Measurements from ENCODE around the gene PODNL1. TPM values are rescaled to one million over a fixed set of nuclear protein-coding genes. Genes with fewer than 3 reads are reported as not detected.
A peak's percentile ranks its signal among the peaks of the same experiment; 100 is the strongest.

Gene PODNL1
- total and polyA plus RNA-seq, 10 of the 15 experiments (the other 5 are each of a cell fraction or from before 2014, with no cell fraction given), result 0.04 to 0.44 TPM; not detected in 8

DNA sequence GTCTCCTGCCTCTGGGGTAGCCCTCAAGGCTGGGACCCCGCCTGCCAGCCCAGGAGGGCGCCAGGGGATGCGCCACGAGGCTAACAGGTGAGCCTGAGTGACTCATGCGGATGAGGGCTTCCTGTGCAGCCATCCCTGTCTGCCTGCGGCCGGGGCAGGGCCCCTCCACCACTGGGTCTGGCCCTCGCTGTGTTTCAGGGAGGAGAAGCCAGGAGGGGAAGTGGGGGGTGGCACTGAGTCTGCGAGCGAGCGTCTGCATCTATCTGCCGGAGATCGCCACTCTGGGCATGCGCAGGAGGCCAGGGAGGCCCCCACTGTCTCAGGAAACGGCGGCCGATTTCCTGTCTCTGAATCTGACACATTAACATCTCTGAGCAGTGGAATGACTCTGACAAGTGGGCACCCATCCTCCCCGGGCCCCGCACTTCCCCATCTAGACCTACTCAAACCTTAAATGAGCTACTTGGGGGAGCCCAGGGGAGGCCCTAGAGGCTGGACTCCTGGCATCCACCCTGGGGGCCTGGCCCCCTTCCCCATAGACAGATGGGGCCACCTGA lies 48.2 kb upstream of the PODNL1 start (continued):
- TF ChIP-seq, protein P1, sequence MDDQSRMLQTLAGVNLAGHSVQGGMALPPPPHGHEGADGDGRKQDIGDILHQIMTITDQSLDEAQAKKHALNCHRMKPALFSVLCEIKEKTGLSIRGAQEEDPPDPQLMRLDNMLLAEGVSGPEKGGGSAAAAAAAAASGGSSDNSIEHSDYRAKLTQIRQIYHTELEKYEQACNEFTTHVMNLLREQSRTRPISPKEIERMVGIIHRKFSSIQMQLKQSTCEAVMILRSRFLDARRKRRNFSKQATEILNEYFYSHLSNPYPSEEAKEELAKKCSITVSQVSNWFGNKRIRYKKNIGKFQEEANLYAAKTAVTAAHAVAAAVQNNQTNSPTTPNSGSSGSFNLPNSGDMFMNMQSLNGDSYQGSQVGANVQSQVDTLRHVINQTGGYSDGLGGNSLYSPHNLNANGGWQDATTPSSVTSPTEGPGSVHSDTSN (IDR thresholded peaks at IDR 0.05; ENCODE audit: insufficient replicate concordance, low read depth, low read length), result peak; percentile 47
- TF ChIP-seq TCF3 (IDR thresholded peaks at IDR 0.05; ENCODE audit: borderline replicate concordance, insufficient read depth, low read depth, low read length) (peak; percentile 85), GABPA (IDR thresholded peaks at IDR 0.05; ENCODE audit: low read depth) (no peak; the same call in 1 of the 2 replicates), BCL3 (IDR thresholded peaks at IDR 0.05; ENCODE audit: borderline replicate concordance, insufficient read depth, low read depth, low read length, poor library complexity, severe bottlenecking) (peak; percentile 58), SRF (IDR thresholded peaks at IDR 0.05; ENCODE audit: low read depth in 2 of 2, low read length in 2 of 2) (no peak), FOS (IDR thresholded peaks at IDR 0.05; ENCODE audit: borderline replicate concordance, extremely low read depth, insufficient read length) (no peak), E4F1 (IDR thresholded peaks at IDR 0.05; ENCODE audit: borderline replicate concordance, partially characterized antibody) (no peak), MLLT1 (IDR thresholded peaks at IDR 0.05) (peak; percentile 66), JUND (IDR thresholded peaks at IDR 0.05; ENCODE audit: low read depth, low read length) (peak; percentile 33; the same call in 1 of the 2 replicates), POLR2AphosphoS5 (IDR thresholded peaks at IDR 0.05; ENCODE audit: low read length) (peak; percentile 69), ZBTB40 (IDR thresholded peaks at IDR 0.05; ENCODE audit: borderline replicate concordance) (peak; percentile 11; the same call in 1 of the 2 replicates), CHD1 (IDR thresholded peaks at IDR 0.05; ENCODE audit: low read depth, low read length) (no peak), IRF4 (IDR thresholded peaks at IDR 0.05; ENCODE audit: low read depth, low read length) (0 out of 2 replicates have a peak, but pooled peaks have one; percentile 10), POLR2AphosphoS2 (IDR thresholded peaks at IDR 0.05; ENCODE audit: low read depth, low read length) (peak; percentile 66; the same call in 1 of the 2 replicates), YY1 (IDR thresholded peaks at IDR 0.05; ENCODE audit: low read depth, low read length) (peak; percentile 49)
- TF ChIP-seq, protein P2, sequence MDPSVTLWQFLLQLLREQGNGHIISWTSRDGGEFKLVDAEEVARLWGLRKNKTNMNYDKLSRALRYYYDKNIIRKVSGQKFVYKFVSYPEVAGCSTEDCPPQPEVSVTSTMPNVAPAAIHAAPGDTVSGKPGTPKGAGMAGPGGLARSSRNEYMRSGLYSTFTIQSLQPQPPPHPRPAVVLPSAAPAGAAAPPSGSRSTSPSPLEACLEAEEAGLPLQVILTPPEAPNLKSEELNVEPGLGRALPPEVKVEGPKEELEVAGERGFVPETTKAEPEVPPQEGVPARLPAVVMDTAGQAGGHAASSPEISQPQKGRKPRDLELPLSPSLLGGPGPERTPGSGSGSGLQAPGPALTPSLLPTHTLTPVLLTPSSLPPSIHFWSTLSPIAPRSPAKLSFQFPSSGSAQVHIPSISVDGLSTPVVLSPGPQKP (IDR thresholded peaks at IDR 0.05; ENCODE audit: low read depth, low read length), result peak; percentile 52; the same call in 1 of the 2 replicates
